Adipose tissue (tissue), 3 donors: ENCODE data around the gene TASOR. TPM values are rescaled to one million over a fixed set of nuclear protein-coding genes. Genes with fewer than 3 reads are reported as not detected.
"Not testable (repeated sequence)": the region's sequence is repeated elsewhere in the genome, so short reads cannot be mapped to it uniquely, and the experiment has no call there.

Source experiments
- H3K27ac ChIP-seq: one replicate; pipeline ENCODE4 v1.5.1; 2013; ENCODE audit warnings: low read depth, low read length
- WGBS, 3 donors: extraction: QIAGEN DNeasy Blood & Tissue Kit; methylation state at CpG; one replicate each; pipeline ENCODE4 v1.1.7; 2013; 5-methylcytosine and 5-hydroxymethylcytosine counted together
- polyA plus RNA-seq, 3 donors: library from polyadenylated mRNA; stranded (reverse); fragments of 200-250 nt; gene quantifications; one replicate each; pipeline ENCODE4 v1.2.3, GENCODE V29; 2013
- donor health status: healthy with polysubstance abuse.
- donor health status: Bipolar disorder and iron deficiency.
- donor health status: healthy.

The TASOR gene
- polyA plus RNA-seq, result 10 to 100 TPM; 12.4 to 26.3 (median 15.9) TPM

DNA sequence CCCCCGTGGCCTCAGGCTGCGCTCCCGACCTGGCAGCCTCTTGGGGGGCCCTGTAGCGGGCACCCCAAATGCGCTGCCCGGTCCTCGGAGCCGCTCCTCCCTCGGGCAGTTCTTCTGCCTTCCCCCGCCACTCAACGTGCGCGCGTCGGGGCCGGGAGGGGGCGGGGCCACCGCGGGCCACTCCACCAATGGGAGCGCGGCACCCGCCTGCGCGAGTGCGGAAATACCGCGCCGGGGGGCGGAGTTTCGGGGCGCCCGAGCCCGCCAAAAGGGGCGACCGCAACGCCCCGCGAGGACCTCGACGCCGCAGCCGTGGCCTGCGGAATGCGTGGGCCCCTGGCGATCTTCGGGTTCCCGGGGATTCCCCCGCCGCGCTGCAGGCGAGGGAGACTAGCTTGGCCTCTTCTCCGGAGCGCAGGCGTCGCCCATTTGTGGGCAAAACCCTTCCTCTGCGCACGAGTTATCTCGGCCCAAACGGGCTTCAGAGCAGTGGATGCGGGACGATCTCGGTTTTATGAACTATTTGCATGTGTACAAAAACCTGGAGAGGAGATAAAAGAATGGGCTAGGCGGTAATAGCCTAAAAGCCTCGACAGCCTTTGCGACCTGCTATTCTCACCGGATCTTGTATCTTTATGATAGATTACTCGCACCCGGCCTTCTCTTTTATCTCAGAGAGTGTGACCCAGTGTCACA is at the start of gene TASOR:
Gene TASOR (minus strand): TSS at position 144 of the 696 bp plus-strand sequence. CDS start 259 bp downstream, outside the sequence.
- peak within 1 kb of the TSS; percentile 71 for H3K27ac ChIP-seq
- WGBS, 3 donors, result 17 to 21% (median 20%) methylated on average over 62 to 68 of the region's 68 CpGs

DNA sequence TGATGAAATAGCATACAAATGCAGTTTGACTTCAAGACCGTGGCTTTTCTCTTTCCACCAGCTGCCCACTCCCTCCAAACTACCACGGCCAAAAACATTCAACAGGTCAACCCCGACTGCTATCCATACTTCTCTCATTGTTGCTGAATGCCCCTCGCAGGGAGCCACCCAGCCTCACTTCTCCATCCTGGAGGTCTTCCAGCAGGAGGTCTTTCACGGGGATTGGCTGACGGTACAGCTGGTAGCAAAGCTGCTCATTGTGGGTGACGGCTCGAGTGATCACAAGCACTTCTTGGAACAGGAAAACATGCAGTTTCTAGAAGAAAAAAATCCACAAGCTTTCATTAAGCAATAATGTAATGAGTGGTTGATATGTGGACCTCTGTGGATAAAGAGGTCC is 49.0 kb upstream of the TASOR start:
- no peak overlapping the region for H3K27ac ChIP-seq
- WGBS, 3 donors, result 81 to 93% (median 87%) methylated on average over 8 of the region's 8 CpGs

DNA sequence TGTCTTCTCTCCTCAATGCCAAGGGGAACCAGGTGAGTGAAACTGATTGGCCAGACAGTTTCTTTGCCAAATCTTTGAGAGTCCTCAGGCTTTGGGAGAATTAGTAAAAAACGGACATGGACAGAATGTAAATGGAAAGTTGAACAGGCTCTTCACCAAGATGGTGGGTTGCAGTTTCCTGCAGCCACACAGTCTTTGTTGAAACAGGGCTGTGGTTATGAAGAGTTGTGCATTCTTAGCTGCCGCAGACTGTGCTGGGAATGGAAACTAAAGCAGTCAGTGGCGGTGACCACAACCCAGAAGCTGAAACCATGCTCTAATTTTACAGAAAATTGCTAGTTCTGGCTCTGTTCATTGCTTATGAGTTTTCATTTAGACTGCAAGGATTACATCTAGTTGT is 42.1 kb upstream of the TASOR start:
- no peak overlapping the region for H3K27ac ChIP-seq
- WGBS, 3 donors, result 76 to 84% (median 81%) methylated on average over 3 of the region's 3 CpGs

- WGBS, 3 donors, result 79 to 94% (median 92%) methylated on average over 3 of the region's 3 CpGs
- no peak overlapping the region for H3K27ac ChIP-seq
These were observed 41.6 kb upstream of the TASOR start for GRCh38 chr3:56724676-56725075.

DNA sequence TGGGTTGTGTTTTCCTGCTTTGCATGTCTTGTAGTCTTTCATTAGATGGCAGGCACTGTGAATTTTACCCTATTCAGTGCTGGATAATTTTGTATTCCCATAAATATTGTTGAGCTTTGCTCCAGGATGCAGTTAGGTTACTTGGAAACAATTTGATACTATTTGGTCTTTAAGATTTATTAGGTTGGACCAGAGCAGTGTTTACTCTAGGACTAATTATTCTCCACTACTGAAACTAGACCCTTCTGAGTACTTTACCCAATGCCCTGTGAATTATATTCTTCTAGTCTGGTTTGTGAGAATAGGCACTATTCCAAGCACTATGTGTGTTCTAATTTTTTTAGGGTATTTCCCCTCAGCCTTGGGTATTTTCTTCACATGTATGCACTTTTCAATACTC is 37.8 kb upstream of the TASOR start:
- H3K27ac ChIP-seq, result no peak overlapping the region

DNA sequence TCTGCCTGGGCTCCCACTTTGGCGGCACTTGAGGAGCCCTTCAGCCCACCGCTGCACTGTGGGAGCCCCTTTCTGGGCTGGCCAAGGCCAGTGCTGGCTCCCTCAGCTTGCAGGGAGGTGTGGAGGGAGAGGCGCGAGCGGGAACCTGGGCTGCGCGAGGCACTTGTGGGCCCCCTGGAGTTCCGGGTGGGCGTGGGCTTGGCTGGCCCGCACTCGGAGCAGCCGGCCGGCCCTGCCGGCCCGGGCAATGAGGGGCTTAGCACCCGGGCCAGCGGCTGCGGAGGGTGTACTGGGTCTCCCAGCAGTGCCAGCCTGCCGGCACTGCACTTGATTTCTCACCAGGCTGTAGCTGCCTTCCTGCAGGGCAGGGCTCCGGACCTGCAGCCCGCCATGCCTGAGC is 35.7 kb upstream of the TASOR start:
- 94 to 98% (median 97%) methylated on average over 20 to 21 of the region's 21 CpGs for WGBS, 3 donors
- not testable (repeated sequence) for H3K27ac ChIP-seq

DNA sequence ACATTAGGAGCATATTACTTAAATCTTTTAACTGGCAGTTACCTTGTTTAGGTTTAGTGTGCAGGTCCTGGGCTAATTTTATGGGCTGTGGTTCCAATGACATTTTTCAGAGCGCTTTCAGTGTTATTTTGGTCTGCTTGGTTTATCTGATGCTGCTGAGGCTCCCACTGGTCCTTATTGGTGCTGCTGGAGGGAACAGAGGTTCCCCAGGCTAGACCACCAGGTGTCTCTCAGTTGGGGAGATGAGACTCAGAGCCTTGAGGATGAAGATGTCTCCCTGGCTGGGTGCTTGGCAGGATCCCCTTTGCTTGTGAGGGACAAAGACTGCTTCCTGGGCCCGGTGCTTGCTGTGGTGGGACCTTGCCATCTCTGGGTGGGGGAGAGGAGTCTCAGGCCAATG is 28.3 kb upstream of the TASOR start:
- no peak overlapping the region for H3K27ac ChIP-seq
- 88 to 95% (median 91%) methylated on average over 2 of the region's 2 CpGs for WGBS, 3 donors

DNA sequence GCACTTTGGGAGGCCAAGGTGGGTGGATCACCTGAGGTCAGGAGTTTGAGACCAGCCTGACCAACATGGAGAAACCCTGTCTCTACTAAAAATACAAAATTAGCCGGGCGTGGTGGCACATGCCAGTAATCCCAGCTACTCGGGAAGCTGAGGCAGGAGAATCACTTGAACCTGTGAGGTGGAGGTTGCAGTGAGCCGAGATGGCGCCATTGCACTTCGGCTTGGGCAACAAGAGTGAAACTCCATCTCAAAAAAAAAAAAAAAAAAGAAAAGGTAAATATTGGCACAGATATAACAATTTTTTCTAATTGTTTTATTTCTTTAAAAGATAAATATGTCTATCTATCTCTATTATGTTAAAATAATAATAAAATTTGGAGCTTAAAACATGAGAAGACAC is 24.3 kb upstream of the TASOR start:
- not testable (repeated sequence) for H3K27ac ChIP-seq
- 74 to 90% (median 87%) methylated on average over 6 of the region's 6 CpGs for WGBS, 3 donors

GRCh38 chr3:56706629-56707028 is 23.6 kb upstream of the TASOR start:
- no peak overlapping the region for H3K27ac ChIP-seq

DNA sequence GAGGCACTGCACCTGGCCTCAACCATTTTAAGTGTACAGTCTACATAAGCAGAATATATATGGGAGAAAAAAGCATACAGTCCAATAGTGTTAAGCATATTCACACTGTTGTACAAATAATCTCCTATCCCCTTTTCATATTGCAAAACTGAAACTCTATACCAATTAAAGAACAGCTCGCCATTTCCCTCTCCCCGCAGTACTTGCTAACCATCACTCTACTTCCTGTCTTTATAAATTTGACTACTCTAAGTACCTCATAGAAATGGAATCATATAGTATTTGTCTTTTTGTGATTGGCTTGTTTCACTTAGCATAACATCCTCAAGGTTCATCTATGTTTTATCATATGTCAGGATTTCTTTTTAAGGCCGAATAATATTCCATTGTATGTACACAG is 21.6 kb upstream of the TASOR start:
- WGBS, 3 donors, result 78 to 92% (median 83%) methylated on average over 3 of the region's 3 CpGs
- no peak overlapping the region for H3K27ac ChIP-seq

- WGBS, 3 donors, result 18 to 37% (median 24%) methylated on average over 5 of the region's 5 CpGs
- no peak overlapping the region for H3K27ac ChIP-seq
These were observed 19.6 kb upstream of the TASOR start for GRCh38 chr3:56702490-56703315.

- 66 to 71% (median 66%) methylated on average over 4 of the region's 4 CpGs for WGBS, 3 donors
- H3K27ac ChIP-seq, result no peak overlapping the region
These were observed 17.1 kb upstream of the TASOR start for GRCh38 chr3:56700151-56700550.

DNA sequence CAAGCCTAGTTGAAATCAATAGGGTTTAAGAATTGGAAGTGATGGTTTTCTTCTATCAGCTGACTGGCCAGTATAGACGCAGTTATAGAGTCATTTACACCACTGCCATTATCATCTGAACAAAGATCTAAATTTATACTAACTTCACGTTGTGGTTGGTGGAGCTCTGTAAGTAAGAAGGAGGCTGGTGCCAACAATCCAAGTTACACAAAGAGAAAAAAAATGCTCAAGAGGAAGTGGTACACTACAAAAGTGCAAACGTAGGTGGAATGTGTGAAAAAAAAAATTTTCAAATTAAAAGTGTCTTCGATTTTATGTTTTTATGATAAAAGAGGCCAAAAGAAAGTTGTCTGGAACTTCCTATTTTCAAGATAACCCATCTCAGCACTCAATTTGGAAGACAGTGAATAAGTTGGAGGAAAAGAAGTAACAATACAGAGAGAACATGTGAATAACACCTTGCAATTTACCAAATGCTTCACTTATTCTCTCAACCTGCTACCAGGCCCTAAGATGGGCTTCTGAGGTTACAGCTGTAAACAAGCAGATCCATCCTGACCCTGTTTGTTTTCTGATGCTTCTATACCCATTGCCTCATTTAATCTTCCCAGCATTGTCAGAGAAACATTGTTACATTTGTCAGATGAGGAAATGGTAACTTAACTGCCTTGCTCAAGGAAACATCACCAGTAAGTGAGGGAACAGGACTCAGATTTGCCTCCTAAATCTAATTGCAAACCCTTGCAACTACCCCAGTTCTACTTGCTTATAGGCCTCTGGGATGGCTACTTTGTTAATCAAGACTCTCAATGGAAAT is 12.0 kb upstream of the TASOR start:
- WGBS, 3 donors, result 36 to 56% (median 40%) methylated on average over 4 of the region's 4 CpGs
- no peak overlapping the region for H3K27ac ChIP-seq

DNA sequence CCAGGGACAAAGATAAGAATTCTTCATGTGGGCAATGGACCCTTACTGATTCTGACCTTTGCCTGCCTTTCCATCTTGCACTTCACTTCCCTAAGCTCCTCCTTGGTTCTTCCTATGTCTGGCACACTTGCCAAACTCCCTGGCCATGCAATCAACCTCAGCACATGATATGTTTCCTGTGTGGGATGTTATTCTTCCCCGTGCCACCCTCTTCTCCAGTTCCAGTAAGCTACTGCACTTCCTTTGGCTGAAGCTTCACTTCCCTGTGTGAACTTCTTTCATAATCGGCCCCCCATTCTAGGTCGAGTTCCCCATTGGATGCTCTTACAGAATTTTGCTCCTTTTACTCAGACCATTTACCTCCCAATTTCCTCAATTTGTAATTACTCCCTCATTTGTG is 10.7 kb upstream of the TASOR start:
- WGBS, 3 donors, result 36 to 70% (median 41%) methylated on average over 3 of the region's 3 CpGs

DNA sequence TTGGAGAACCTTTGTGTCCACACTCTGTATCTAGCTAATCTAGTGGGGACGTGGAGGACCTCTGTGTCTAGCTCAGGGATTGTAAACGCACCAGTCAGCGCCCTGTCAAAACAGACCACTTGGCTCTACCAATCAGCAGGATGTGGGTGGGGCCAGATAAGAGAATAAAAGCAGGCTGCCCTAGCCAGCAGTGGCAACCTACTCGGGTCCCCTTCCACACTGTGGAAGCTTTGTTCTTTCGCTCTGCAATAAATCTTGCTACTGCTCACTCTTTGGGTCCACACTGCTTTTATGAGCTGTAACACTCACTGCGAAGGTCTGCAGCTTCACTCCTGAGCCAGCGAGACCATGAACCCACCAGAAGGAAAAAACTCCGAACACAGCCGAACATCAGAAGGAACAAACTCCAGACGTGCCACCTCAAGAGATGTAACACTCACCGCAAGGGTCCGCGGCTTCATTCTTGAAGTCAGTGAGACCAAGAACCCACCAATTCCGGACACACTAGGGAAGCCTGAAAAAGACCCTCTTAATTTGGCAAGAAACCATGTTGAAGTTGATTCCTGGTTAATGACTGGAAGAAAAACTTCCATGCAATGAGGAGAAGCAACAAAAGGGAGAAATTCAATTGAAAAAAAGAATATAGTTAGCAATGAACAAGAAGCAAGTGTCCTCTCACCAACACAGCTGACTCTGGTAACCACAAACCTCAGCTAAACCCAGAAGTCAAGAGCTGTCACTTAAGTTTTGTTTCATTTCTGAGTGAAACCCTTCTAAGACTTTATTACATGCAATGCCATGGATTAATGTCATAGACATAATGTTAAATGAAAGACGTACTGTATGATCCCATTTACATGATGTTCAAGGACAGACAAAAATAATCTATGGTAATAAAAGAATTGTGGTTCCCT is 9.7 kb upstream of the TASOR start:
- H3K27ac ChIP-seq, result not testable (repeated sequence)
- 66 to 81% (median 78%) methylated on average over 14 to 15 of the region's 15 CpGs for WGBS, 3 donors

More for the DNA sequence above, 10.7 kb upstream of the TASOR start:
- H3K27ac ChIP-seq, result no peak overlapping the region

DNA sequence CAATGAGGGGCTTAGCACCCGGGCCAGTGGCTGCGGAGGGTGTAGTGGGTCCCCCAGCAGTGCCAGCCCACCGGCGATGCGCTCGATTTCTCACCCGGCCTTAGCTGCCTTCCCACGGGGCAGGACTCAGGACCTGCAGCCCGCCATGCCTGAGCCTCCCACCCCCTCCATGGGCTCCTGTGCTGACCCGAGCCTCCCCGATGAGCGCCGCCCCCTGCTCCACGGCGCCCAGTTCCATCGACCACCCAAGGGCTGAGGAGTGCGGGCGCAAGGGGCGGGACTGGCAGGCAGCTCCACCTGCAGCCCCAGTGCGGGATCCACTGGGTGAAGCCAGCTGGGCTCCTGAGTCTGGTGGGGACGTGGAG is 8.9 kb upstream of the TASOR start:
- H3K27ac ChIP-seq, result not testable (repeated sequence)
- 95 to 98% (median 97%) methylated on average over 13 to 20 of the region's 21 CpGs for WGBS, 3 donors

GRCh38 chr3:56691165-56692000 is 8.3 kb upstream of the TASOR start:
- WGBS, 3 donors, result 95 to 98% (median 96%) methylated on average over 19 of the region's 19 CpGs
- no peak overlapping the region for H3K27ac ChIP-seq
